ENCODE results near the gene IFIT5.
A peak's percentile ranks its signal among the peaks of the same experiment; 100 is the strongest.
"Not testable (repeated sequence)": the region's sequence is repeated elsewhere in the genome, so short reads cannot be mapped to it uniquely, and the experiment has no call there.

The IFIT5 gene, protein sequence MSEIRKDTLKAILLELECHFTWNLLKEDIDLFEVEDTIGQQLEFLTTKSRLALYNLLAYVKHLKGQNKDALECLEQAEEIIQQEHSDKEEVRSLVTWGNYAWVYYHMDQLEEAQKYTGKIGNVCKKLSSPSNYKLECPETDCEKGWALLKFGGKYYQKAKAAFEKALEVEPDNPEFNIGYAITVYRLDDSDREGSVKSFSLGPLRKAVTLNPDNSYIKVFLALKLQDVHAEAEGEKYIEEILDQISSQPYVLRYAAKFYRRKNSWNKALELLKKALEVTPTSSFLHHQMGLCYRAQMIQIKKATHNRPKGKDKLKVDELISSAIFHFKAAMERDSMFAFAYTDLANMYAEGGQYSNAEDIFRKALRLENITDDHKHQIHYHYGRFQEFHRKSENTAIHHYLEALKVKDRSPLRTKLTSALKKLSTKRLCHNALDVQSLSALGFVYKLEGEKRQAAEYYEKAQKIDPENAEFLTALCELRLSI

DNA sequence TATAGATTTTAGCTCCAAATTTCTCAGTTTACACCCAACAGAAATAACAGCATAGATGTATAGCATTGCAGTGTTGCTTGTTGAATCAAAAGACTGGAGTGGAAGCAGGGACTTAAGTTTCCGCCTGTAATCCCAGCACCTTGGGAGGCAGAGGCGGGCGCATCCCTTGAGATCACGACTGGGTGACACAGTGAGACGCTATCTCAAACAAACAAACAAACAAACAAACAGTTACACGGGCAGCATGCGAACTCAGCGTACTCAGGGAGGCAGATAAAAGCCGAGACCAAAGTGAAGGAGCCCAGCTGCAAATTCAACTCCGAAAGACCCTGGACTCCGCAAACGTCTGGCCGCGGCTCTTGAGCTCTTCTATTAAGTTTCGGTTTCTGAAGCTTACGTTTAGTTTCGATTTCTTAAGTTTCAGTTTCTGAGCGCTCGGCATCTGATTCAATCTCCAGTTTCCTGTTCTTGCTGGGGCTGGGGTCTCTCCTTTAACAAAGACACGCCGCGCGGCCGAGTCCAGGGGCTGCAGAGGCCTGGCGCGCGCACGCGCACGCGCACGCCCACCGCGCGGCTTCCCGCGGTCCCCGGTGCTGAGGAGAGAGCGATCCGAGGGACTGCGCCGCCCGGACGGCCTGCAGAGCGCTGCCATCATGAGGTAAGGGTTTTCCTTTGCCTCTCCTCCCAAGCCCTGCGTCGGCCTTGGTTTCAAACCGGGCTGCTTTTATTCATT lies at the start of gene IFIT5:
Gene IFIT5 (plus strand): TSS at position 423 of the 733 bp plus-strand sequence. CDS start 231 bp downstream, at position 654.
- peak; percentile 96 for DNase-seq

DNA sequence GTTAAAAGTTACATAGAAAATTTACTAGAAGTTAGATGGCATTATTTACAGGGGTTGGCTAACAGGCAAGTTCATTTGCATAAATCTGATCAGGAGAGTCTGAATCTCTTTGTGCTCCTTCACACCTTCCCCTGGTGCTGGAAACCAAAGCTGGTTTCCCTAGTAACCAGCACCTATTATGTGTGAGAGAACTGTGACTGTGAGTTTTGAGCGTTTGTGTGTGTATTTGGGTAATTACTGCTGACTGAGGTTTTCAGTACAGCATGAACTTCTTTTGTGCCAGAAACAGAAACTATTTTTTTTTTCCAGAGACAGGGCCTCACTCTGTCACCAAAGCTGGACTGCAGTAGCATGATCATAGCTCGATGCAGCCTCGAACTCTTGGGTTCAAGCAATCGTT lies 46.8 kb upstream of the IFIT5 start:
- DNase-seq = no peak

DNA sequence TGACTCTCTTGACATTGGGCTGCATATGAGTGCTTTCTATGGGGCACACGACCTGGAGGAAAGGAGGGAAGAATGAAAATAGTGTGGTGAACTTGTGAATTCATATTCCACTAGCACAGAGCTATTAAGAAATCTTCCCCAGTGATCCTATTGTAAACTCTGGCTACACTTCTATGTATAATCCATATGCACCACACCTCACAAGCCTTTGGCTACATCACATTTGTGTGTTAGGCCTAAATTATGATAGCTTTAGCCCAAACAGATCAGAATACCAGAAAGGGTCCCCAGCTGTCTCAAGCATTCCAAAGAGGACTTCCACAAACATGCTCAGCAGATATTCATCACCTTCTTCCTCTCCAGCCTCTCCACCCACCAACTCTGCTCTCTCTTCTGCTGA lies 46.2 kb upstream of the IFIT5 start:
- DNase-seq = no peak

DNA sequence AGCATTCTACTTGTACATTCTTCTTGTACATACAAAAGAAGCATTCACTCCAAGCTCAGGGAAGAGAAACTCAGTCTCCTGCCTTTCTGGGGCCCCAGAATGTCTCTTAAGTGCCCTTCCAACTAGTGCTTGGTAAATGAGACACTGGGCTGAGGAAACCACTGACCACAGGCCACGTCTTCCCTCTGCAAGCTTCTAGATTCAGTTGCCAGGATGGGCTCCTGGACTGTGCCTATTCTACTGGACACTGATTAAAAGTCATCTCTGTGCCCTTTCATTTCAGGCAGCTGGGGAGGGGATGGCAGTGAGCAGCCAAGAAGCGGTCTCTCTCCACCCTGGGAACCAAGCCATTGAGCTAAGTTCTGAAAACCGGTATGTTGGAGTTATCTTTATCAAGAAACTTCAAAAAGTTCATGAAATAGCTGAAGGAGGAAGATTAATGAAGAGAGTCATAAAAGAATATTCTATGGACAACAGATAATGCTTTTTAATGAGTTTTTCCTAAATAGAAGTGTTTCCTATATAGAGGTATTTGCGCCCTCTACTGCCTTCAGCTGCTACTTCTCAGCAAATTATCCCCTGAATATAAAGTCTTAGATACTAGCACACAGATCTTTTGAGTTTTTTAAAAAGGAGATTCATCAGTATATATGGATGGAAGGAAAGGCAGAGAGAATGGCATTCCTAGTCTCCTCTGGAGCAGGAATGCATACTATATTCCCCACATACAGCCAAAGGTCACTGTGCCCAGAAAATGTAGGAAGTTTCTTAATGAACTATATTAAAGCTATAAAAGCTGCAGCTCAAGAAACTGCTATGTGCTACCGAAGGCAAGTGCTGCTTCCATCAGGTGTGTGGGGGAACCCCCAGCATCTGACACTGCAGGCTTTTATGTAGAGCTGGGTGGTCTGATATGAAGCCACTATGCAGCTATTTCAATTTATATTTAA lies 44.9 kb upstream of the IFIT5 start:
- DNase-seq = peak; percentile 45

DNA sequence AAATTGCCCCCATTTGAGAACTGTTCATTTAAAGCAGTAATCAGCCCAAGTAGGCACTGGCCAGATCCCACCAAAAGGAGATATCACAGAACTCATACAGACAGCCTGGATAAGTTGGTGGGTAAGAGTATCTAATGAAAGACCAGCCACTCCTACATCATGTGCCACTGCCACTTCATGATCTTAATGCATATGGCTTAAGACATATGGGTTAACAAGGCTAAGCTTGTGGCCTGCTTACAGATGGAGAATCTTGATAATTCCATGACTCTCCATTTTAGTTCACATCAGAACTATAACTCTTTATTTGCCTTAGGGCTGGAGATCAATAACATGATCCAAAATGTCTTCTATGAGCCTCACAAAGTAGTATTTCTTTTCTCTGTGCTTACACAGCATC lies 43.3 kb upstream of the IFIT5 start:
- no peak for DNase-seq

DNA sequence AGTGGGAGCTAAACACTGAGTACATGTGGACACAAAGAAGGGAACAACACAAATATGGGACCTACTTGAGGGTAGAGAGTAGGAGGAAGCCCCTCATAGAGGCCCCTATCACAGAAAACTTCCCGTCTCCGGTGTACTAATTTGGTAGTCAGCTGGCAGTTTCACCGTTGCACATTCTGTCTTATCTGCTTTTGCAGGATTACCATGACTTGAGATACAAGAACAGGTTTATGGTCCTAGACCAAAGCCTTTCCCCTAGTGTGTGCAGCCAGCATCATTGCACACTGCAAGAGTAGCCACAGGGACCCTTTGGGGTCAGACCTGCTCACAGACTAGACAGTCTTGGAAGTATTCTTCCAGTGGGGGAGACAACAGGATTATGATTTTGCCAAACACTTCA lies 42.4 kb upstream of the IFIT5 start:
- DNase-seq = no peak

DNA sequence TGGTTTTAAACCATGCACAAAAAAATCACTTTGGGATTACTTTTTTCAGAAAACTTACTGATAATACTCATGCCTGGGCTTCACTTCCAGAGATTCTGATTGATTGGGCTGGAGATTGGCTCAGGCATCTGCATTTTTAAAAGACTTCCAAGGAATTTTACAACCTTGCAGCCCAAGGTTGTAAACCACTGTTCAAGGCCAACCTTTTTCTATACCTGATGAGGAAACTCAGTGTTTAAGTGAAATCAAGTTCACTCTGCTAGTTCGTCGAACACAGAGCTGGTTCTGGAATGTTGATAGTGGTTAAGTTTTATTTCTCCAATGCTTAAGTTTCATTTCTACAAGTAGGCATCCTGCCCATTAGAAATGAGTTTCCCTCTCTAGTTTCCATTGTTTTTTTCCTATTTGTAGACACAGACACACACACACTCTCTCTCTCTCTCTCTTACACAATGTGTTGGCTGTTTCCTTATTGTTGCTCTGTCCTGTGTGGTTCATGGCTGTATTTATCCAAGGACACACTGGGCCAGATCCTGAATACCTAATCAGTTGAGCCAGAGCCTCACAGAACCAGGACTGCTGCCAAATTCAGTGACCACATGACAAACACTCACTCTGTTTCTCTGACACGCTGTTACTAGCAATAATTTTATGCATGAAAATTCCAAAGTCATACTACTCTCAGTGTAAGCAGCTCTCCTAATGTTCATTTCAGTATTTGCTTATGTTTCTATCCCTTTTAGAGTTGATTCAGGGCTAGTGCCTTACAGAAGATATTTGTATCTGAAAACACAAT lies 40.3 kb upstream of the IFIT5 start:
- DNase-seq = peak; percentile 39

DNA sequence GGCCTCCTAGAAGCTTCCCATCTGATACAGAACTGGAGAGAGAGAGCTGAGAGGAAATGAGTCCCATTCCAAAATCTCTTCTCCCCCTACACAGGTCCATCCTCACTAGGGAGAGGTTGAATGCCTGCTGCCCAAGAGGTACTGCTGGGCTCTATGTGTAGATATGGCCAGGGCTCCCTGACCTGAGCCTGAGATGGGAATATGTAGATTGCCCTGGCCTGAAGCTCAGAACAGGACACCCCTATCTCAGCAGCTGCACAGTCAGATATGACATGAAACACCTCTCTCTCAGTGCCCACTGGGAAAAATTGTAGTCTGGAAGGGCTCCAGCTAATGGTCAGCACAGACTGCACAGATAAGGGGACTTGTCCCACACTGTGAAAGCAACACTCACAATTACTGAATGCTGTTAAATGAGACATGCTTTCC lies 39.6 kb upstream of the IFIT5 start:
- DNase-seq = no peak

DNA sequence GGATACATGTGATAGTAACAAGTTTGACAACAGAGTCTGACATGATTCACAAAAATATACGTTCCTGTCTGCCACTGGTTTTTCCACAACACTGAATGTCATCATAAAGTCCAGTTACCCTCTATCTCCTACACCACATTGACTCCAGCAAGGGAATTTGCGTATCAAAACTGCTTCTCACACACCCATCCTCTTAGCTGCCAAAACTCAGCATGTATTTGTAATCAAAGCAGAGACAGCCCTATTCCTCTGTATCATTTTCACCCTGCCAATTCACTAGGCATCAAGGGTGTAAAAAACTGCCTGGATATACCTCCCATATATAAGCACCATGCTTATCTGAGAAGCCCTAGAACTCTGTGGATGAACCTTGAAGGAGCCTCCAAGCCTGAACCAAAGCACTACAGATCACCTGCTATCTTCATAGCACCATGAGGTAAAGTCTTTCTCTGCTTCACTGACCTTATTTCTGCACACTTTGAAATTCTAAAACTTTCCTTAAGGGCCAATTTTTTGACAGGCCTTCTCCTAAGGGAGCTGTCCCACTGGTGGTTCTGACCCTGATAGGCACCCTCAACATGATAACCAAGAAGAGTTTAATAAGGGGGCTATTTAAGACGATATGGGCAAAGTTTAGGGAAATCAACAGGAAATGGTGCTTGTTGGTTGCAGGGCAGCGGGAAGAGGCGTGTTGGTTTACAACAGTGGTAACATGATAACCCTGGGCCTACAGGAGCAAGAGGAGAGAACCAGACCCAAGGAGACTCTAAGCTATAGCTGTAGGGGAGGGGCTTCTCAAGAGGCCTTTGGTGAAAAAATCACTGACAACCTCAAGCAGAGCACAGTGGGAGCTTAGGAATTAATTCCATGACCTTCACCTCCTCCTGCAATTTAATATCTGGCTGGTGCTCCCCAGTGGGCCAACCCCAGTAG lies 36.4 kb upstream of the IFIT5 start, which contains the start of gene IFIT1B:
Gene IFIT1B (plus strand): TSS at position 352 of the 933 bp plus-strand sequence. CDS start 80 bp downstream, at position 432.
- no peak for DNase-seq

DNA sequence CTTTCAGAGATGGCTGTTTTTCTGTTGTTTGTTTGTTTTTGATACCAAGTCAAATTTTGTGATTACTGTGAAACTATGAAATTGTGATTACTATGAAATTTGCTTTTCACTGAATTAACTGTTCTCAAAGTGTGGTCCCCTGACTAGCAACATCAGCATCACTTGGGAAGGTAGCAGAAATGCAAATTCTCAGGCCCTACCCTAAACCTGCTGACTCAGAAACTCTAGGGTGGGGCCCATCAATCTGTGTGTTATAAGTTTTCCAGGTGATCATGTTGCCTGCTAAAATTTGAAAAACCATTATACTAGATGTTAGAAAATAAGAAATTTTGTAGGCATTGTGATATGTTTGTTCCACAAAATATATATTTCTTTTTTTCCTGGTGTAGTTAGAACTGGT lies 35.3 kb upstream of the IFIT5 start:
- DNase-seq = no peak

DNA sequence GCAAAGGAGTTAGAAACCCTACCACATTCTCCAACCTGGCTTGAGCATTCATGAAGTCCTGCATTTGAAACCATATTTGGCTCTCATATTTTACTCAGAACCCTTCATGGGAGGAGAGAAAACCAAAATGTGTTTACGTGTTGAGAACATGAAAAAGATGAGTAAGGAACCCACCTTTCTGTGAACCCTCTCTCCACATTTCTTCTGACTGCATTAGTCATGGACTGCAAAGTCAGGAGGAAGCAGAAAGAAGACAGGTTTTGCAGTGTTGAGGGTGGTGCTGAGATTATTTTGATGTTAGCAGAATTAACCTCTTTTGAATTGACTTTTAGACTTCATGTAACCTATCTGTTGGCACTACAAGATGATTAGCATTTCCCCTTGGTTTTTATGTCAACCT lies 31.6 kb upstream of the IFIT5 start:
- DNase-seq = no peak

DNA sequence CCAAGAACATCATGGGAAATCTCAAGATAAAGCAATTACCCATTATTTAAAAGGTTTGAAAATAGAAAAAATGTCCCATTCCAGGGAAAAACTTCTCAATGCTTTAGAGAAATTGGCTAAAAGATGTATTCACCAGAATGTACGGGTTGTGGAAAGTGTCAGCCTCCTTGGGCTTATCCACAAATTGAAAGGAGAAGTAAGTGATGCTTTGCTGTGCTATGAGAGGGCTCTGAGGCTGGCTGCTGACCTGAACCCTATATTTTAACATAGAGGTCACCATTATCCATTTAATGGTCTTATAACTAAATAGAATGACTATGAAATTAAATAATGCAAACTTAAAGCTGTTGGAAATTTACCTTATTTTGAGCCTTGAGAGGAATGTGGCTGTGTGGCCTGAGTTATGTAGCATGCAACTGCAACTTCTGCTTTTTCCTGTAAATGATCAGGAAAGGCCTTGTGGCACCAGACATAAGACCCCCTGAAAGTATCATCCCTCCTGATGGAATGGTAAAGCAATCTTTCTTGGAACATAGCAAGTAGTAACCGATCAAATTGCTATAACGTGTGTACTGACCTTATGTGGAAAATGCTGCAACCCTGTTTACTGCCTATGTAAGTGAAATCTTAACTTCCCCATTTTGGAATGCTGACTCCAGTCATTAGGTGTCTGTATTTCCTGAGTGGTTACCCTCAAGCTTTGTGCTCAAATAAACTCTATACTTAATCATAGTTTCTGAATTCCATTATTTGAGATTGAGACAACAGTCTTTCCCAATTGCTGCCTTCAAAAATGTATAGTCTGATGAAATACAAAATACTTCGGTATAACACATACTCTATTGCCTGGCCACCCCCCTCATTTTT lies 29.7 kb upstream of the IFIT5 start:
- DNase-seq = no peak

DNA sequence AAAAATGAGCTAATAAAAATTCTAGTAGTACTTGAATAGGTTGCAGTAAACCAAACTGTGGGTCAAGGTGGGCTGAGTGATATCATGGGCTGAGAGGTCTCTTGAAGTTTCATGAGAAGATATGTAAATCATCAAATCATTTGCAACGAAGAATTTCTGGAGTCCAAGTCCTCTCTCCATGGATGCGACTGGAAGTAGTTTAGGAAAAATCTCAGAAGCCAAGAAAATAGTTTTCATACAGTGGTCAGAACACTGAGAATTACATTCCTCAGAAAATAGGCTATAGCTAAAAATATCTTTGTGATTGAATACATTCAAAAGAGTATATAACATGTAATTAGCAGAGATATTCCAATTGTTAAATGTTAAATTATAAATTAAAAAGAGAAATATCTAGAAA lies 25.6 kb upstream of the IFIT5 start:
- DNase-seq = no peak

DNA sequence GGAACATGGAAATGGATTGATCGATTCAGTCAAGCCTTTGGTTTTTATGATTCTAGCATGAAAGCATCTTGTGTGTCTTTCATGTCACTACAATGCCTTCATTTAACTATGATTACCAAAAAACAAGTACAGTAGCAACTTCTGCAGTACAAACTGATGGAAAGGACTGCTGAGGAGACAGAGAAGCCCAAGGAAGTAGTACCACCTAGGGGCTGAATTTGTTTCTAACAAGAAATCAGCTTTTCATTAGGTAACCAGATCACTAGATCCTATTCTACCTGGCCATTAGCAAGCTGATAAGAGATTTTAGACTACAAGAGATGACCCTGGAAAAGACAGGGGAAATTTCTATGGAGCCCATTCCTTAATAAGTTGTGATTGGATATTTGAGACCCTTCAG lies 25.1 kb upstream of the IFIT5 start:
- peak; percentile 24 for DNase-seq

DNA sequence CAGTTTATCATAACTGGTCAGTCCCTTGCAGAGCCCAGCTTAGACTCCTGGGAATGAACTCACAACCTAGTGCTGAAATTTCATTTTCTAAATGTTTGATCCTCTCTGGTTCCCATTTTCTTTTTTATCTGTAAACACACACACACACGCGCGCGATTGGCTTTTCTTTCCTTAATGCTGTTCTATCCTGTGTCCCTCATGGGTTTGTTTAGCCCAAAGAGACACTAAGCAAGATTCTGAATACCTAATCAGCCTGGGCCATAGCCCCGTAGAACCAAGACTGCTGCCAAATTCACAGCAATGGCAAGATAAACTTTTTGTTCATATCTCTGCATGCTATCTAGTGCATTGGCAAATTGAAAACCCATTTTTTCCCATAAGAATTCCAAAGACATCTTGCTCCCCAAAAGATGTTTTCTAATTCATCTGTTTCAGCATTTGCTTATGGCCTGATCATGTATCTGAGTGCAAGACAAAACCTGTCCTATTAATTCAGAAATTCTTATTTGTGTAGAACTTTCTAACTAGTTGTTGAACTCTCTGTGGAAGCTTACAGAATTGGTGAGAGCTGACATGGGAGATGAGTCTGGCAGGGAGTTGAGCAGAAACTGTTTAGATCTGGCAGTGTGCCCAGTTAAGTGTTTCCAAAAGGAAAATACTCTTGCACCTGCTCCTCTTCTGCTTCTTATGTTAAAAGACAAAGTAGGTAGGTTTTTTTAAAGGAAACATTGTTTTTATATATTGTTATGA lies 23.7 kb upstream of the IFIT5 start:
- DNase-seq = no peak

DNA sequence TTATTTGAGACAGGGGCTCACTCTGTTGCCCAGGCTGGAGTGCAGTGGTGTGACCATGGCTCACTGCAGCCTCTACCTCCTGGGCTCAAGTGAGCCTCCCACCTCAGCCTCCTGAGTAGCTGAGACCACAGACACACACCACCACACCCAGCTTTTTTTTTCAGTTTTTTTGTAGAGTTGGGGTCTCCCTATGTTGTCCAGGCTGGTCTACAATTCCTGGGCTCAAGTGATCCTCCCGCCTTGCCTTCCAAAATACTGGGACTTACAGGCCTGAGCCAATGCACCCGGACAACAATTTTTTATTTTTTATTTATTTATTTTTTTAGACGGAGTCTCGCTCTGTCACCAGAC lies 23.2 kb upstream of the IFIT5 start:
- DNase-seq = not testable (repeated sequence)

DNA sequence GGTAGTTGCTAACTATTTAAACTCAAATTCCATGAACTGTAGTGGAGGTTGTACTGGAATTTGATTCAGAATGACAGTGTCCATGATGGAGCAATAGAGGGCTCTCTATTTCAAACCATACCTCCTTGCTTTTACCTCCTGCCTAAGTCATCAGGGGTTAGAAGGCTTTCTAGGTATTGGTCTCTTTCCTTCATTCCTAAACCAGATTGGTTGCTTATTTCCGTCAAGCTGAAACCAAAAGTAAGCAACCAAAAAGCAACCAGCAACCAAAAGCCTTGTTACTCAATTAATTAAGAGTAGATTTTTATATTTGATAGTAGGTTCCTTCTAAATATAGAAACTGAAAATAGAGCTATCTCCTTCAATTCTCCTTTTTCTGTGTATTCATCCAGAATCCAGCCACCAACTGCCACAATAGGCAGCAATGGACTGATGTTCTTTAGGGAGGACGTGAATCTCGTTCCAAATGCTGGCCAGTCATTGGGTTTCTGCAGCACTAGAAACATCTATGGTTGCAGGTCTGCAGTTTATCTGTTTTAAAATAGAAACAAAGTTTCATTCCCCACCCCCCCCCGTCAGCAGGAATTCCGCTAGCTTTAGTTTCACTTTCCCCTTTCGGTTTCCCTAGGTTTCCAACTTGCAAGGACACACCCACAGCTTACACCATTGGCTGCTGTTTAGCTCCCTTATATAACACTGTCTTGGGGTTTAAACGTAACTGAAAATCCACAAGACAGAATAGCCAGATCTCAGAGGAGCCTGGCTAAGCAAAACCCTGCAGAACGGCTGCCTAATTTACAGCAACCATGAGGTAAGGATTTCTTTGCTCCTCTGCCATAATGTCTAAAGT lies 22.2 kb upstream of the IFIT5 start, which contains the start of gene IFIT1:
Gene IFIT1 (plus strand): TSS at position 717 of the 850 bp plus-strand sequence. CDS start 90 bp downstream, at position 807.
- DNase-seq = peak; percentile 87

DNA sequence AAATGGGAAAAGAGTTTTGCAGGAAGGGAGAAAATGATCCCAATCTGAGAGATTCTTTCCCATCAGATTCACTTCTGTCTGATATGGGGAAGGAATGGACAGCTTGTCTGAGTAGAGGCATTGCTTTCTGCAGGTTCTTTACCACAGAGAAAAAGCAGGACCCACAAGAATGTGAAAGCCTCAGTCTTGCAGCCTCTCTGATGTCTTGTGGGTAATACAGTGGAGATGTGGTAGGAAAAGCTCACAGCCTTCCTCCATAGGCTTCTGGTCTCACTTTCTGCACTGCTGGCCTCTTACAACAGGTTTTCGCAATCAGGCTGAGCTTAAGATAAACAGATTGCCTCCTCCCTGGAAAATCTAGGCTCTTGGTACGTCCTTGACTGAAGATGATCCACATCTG lies 21.4 kb upstream of the IFIT5 start:
- DNase-seq = peak; percentile 38
